ENCODE data around the gene SDF4.
"Not testable (repeated sequence)": the region's sequence is repeated elsewhere in the genome, so short reads cannot be mapped to it uniquely, and the experiment has no call there.

The SDF4 gene

DNA sequence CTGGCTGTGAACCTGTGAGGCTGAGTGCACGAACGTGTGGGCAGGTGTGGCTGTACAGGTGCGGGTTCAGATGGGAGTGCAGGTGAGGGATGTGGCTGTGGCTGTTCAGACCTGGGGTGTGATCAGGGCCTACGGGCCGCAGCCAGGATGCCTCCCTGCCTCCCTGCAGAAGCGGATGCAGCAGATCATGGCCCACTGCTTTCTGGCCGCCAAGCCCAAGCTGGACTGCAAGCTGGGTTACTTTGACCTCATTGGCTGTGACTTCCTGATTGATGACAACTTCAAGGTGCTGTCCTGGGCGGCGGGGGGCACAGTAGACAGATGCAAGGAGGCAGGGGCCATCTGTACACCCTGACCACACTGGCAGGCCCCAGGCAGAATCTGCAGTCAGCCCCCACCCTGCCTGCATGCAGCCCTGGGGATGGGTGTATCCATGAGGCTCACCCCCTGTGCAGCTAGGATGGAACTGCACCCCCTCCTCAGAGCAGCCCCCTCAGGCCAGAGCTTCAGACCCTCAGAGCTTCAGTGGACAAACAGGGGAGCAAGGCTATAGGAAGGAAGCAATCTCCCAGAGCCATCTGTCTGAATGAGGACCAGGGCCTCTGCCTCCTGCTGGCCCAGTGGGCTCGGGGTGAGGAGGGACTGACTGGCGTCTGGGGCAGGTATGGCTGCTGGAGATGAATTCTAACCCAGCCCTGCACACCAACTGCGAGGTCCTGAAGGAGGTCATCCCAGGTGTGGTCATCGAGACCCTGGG lies 35.2 kb downstream of the SDF4 start:
- no peak for DNase-seq

DNA sequence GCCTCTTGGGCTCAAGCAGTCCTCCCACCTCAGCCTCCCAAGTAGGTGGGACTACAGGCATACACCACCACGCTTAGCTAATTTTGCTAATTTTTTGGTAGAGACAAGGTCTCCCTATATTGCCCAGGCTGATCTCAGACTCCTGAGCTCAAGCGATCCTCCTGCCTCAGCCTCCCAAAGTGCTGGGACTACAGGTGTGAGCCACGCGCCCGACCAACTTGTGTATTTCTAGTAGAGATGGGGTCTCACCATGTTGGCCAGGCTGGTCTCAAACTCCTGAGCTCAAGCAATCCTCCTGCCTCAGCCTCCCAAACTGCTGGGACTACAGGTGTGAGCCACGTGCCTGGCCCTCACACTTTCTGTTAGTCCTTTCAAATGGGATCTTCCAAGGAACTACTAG lies 36.1 kb downstream of the SDF4 start:
- not testable (repeated sequence) for DNase-seq

DNA sequence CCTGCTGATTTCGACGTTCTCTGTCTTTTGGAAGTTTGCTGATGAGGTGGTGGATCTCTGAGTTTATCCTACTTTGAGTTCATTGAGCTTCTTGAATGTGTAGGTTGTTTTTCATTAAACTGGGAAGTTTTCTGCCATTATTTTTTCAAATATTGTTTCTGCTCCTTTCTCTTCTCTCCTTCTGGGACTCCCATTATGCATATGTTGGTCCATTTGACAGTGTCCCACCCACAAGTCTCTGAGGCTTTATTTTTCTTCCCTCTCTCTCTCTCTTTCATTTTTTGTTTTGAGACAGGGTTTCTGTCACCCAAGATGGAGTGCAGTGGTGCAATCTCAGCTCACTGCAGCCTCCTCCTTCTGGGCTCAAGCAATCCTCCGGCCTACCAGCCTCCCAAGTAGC lies 37.1 kb downstream of the SDF4 start:
- no peak for DNase-seq

DNA sequence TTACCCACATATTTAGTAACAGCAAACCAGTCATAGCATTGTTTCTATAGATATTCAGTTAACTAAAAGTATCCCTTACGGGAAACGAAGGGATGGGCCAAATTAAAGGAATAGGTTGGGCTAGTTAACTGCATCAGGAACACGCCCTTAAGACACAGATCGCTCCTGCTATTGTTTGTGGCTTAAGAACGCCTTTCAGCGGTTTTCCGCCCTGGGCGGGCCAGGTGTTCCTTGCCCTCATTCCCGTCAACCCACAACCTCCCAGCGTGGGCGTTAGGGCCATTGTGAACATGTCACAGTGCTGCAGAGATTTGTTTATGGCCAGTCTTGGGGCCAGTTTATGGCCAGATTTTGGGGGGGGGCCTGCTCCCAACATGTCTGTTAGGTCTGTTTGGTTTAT lies 40.1 kb downstream of the SDF4 start:
- no peak for DNase-seq

DNA sequence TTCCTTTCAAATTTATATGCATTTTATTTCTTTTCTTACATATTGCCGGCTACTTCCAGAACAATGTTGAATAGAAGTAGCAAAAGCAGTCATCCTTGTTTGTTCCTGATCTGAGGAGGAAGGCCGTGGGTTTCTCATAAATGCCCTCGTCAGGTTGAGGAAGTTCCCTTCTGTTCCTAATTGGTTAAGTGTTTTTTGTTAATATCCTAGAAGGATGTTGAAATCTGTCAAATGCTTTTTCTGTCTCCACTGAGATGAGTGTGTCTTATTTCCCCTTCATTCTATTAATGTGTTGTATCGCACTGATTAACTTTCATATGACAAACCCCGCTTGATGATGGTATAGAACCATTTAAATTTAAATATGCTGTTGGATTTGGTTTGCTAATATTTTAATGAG lies 42.7 kb downstream of the SDF4 start:
- no peak for DNase-seq

DNA sequence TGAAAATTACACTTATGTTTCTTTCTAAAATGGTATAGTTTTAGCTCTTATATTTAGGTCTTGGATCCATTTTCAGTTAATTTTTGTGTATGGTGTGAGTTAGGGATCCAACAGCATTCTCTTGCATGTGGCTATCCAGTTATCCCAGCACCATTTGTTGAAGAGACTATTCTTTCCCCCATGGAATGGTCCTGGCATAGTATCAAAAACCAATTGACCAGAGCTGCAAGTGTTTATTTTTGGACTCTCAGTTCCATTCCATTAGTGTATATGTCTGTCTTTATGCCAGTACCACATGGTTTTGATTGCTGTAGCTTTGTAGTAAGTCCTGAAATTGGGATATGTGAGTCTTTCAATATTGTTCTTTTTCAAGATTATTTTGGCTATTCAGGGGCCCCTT lies 43.9 kb downstream of the SDF4 start:
- DNase-seq, result no peak

DNA sequence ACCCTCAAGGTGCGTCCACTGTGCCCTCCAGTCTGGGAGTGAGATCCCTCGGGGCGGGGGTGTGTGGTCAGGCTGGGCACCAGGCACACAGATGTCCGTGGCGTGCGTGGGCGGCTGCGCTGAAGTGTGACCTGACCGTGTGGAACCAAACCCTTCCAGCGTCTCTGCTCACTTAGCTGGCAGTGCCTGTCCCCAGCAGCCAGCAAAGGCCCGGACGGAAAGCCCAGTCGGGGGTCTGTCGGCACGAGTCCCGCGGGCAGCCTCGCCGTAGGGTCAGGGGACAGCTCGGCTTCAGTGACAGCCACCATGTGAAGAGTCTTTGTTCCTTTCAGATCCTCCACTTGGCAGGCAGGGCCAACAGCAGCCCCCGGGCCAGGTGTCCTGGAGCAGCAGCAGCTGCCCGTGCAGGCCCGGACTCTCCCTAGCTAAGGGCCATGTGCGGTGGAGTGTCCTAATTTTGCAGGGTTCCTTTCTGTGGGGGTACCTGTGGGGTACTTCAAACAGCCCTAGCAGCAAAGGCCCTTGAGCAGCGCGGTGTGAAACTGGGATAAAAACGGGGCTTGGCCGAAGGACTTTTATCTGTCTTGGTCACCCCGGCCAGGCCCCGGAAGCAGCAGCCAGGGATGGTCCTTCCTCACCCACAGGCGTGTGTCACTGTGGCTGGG lies 46.6 kb downstream of the SDF4 start:
- DNase-seq, result no peak

DNA sequence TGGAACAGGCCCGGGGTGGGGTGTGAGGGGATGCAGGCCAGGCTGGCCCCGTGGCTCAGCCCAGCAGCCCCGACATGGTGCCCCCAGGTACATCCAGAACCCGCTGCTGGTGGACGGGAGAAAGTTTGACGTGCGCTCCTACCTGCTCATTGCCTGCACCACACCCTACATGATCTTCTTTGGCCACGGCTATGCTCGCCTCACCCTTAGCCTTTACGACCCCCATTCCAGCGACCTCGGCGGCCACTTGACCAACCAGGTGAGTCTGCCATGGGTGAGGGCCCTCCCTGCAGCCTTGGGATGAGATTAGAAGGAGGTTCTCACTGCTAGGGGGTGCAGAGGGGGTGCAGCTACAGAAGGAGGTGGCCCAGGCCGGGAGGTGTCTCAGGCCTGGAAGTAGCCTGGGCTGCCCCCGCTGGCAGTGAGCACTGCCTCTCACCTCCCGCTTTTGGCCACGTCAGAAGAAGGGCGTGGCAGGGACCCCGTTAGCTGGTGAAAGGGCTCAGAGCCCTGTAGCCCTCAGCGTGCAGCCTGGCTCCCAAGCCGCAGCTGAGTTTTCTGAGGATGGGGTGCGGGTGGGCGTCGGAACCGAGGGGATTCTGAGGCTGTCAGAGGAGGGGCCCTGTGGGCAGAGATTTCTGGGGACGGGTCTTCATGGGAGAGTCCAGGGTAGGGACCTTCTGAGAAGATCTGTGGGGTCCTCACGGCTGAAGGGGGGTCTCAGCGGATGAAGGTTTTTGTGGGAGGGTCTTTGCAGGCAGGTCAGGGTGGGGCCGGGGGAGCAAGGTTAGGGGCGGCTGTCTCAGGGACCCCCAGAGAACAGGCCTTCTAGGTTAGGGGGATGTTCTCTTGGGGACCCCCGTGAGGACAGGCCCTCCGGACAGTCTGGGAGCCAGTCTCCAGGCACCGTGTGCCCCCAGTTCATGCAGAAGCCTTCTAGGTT lies 47.7 kb downstream of the SDF4 start:
- DNase-seq, result no peak

DNA sequence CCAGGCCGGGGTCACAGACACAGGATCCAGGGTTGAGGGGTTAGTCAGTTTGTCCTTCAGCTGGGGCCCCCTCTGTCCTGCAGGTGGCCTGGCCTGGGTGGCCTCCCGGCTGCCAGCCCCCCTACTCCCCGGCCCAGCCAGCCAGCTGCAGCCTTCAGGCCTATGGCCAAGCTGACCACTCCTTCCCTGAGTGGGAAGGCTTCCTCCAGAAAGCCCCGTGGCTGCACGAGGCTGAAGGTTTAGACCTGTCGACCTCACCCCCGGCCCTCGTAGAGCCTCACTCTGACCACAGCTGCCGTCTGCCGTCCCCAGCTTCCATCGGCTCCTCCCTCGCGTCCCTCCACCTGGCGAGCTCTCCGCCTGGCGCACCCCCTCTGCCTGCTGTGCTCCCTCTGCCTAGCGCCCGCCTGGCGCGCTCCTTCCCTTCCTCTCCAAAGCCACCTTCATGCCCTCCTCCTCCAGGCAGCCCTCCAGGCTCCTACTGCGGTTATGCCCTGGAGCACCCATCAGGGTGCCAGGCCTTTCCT lies 48.5 kb downstream of the SDF4 start:
- no peak for DNase-seq

DNA sequence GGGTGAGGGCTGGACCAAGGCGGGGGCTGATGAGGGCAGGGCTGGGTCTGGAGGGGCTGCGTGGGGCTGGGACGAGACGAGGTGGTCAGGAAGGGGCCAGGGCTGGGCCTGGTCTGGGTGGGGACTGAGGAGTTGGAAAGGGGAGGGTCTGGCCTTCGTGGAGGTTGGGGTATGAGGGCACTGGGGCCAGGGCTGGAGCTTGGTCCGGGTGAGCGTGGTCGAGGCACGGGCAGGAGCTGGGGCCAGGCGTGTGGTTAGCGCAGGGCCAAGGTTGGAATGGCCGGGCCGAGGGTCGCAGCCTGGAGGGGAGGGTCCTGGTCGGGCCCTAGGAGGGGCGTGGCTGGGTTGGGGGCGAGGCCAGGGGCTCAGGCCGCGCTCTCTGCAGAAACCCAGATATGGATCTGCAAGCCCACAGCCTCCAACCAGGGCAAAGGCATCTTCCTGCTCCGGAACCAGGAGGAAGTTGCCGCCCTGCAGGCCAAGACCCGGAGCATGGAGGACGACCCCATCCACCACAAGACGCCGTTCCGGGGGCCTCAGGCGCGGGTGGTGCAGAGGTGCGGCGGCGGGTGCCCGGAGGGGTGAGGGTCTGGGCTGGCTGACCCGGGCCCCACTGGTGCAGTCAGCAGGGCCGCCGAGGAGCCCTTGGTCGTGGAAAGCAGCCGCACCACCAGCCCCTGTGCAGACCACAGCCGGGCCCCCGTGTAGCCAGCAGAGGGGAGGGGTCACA lies 49.1 kb downstream of the SDF4 start:
- no peak for DNase-seq

DNA sequence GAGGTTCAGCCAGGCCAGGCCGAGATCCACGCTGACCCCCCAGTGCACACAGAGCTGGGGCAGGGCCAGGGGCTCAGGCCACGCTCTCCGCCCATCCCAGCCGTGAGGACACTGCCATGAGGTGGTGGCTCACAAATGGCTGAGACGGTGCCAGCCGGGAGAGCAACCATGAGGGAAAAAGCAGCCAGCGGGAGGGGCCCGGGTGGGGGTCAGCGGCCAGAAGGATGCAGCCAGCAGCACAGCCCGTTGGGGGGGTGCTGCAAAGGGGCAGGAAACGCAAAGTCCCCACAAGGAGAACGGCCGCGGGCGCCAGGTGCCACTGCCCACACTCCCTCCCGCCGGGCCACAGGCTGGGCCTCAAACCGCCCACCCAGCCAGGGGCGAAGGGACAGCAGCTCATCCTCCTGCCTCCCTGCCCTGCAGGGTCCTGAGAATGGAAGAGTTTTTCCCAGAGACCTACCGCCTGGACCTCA lies 49.8 kb downstream of the SDF4 start:
- no peak for DNase-seq

DNA sequence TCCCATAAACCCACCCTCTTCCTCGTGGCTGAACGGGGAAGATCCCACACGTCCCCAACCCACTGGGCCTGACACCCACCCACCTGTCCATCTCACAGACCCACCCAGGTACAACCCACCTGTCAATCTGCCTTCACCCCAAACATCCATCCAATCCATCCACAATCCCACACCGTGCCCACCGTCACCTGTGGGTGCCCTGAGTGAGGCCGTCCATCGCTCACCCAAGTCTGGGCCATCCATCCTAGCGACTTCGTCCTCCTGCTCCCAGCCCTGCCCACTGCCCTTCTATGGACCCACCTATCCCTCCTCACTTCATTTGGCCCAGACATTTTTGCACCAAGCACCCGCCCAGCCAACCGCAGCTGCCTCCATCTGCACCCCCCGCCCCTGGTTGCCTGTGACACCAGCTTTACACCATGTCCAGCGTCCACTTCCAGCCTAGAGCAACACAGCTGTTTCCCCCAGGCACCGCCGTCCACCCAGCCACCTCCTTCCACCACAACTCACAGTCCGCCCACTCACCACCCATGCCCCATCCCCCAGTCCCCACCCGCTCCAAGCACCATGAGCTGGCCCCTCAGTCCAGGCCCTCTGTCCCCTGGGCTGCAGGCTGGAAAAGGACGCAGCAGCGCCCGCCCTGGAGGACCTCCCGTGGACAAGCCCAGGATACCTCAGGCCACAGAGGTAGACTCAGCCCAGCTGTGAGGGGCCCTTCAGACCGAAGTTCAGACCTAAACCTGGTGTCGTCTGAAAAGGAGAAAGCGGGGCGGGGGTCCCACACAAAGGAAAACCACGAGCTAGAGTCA lies 50.5 kb downstream of the SDF4 start:
- DNase-seq, result no peak

DNA sequence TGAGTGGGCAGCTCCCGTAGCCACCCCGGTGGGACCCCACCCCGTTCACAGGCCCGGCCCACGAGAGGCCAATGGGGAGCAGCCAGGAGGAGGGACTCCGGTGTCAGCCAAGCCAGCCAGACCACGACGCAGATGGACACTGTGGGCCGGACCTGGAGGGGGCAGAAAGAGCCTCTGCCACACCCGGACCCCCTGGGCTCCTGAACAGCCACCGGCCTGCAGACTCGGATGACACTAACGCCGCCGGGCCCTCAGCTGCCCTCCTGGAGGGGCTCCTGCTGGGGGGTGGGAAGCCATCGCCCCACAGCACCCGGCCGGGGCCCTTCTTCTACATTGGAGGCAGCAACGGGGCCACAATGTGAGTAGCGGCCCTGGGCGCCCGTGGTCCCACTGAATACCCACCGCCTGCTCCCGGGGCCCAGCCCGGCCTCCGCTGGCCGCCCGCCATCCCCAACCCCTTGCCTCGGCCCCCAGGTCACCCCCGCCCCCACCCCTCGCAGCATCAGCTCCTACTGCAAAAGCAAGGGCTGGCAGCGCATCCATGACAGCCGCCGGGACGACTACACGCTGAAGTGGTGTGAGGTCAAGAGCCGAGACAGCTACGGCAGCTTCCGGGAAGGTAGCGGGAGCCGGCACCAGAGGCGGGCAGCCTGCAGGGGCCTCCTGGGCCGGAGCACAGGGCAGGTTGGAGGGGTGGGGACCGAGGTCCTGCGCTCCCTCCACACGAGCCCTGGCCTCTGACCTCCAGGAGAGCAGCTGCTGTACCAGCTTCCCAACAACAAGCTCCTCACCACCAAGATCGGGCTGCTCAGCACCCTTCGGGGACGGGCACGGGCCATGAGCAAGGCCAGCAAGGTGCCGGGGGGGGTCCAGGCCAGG lies 51.6 kb downstream of the SDF4 start:
- no peak for DNase-seq

DNA sequence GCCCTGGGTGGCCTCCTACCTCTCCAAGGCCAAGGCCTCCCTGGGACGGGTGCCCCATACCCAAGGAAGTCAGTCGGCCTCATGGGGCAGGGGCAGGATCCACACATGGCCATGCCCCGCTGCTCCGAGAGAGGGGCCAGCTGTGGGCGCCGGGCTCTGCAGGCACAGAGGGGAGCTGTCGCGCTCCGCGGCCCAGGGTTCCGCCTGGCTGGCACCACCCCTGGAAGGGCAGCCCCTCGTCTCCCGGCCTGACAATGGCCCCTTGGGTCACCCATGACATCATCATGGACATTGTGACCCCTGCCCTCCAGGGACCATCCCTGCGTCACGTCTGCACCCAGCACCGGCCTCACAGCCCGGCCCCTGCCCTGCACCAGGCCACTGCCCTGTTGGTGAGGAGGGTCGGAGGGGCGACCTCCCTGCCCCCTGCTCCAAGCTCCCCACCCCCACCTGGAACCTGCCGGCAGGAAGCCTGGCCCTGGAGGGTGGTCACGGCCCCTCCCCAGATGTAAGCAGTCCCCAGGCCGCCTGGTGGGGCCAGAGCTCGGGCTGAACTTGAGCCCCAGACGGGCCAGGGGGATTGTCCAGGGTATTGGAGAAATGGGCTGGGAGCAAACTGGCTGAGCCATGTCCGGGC lies 52.3 kb downstream of the SDF4 start:
- no peak for DNase-seq

DNA sequence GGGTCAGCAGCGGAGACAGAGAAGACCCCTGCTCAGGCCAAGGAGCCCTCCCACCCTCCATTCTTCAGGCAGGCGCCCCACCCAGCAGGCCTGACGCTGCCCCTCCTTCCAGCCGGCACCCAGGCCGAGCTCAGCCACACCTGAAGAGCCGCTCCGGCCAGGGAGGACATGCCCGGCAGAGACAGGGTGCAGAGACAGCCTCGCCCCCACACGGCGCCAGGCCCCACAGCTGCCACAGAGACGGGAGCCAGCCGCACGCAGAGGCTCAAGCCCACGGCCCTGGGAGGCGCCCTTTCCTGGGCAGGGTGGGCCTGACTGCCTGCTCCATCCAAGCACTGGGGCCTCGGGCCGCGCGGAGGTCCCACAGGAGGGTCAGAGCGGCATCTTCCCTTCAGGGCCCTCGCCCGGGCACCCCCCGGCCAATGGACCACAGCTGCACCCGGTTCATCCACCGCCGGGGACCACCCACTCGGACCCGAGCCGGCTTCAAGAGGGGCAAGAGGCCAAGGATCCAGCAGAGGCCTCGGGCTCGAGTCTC lies 52.9 kb downstream of the SDF4 start:
- no peak for DNase-seq

DNA sequence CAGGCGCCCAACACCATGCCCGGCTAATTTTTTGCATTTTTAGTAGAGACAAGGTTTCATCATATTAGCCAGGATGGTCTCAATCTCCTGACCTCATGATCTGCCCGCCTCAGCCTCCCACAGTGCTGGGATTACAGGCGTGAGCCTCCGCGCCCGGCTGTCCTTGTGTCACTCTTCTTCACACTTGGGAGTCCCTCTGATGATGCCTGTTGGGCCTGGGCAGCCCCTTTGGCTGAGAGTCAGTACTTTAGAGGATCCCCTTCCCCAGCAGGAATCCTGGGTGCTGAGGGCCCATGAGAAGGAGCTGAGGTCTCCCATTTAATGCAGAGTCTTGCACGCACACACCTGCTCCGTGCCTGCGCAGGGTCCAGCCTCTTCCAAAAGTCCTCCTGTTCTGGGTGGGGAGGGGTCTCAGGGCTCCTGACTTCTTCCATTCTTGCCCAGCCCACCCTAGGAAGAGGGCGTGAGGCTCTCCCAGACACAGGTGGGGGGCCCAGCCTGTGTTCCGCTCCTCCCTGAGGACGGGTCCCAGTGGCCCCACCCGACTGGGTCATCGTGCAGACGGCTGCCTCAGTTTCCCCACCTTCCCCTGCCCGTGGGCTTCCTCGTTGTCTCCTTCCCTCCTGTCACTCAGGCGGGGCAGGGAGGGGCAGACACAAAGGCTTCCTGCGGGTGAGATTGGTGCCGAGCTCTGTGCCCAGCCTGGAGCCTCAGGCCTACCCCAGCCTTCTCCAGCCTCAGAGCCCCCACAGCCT lies 54.2 kb downstream of the SDF4 start:
- no peak for DNase-seq

DNA sequence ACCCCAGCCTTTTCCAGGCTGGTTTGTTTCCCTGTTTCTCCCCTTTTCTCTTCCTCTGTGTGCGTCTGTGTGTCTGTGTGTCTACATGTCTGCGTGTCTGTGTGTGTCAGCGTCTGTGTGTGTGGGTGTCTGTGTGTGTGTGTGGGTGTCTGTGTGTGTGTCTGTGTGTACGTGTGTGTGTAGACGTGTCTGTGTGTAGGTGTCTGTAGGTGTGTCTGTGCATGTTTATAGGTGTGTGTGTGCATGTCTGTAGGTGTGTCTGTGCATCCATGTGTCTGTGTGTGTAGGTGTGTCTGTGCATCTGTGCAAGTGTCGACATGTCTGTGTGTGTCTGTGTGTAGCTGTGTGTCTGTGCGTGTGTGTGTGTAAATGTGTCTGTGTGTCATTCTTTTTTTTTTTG lies 54.9 kb downstream of the SDF4 start:
- no peak for DNase-seq

DNA sequence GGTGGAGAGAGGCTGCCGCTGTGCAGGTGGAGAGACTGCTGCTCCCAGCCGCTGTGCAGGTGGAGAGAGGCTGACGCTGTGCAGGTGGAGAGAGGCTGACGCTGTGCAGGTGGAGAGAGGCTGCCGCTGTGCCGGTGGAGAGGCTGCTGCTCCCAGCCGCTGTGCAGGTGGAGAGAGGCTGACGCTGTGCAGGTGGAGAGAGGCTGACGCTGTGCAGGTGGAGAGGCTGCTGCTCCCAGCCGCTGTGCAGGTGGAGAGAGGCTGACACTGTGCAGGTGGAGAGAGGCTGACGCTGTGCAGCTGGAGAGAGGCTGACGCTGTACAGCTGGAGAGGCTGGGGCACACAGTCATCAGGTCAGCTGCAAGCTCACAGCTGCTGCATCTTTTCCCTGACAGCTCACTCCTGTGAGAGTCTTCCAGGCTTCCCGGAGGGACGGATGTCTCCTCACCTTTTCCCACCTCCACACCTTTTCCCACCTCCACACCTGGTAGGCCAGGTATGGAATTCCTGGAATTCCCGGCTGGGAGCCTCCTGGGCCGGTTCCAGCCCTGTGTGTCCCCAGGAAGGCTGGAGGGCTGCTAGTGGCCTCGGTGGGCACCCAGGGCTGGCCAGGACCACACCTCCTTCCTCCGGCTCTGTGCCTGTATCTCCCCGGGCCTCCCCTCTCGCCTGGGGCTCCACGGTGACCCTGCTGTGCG lies 55.6 kb downstream of the SDF4 start:
- DNase-seq, result not testable (repeated sequence)
